Mononuclear cell (primary cell): Measurements from ENCODE around the gene SLC6A6. TPM values are rescaled to one million over a fixed set of nuclear protein-coding genes. Genes with fewer than 3 reads are reported as not detected.

Experiments used
- H3K27me3 ChIP-seq: 2 replicates; pipeline ENCODE4 v1.6.0; 2011; ENCODE audit warnings: low read length, control low read depth; ENCODE audit not compliant: insufficient read depth
- H3K4me1 ChIP-seq: 2 replicates; pipeline ENCODE4 v1.5.1; 2011; ENCODE audit warnings: mild to moderate bottlenecking, low read length, control low read depth; ENCODE audit not compliant: insufficient read depth
- H3K4me3 ChIP-seq: 2 replicates; pipeline ENCODE4 v1.5.1; 2011; ENCODE audit warnings: mild to moderate bottlenecking, low read length, moderate library complexity
- H3K9me3 ChIP-seq: 2 replicates; pipeline ENCODE4 v1.5.1; 2011; ENCODE audit warnings: low read depth, mild to moderate bottlenecking, control low read depth, low read length
- total RNA-seq: library from RNA; depleted of rRNA; stranded (reverse); fragments of >200 nt; gene quantifications from one replicate; pipeline ENCODE4 v1.2.3, GENCODE V29; 2012

Gene SLC6A6
- total RNA-seq, 1 donor = 53.7 TPM

DNA sequence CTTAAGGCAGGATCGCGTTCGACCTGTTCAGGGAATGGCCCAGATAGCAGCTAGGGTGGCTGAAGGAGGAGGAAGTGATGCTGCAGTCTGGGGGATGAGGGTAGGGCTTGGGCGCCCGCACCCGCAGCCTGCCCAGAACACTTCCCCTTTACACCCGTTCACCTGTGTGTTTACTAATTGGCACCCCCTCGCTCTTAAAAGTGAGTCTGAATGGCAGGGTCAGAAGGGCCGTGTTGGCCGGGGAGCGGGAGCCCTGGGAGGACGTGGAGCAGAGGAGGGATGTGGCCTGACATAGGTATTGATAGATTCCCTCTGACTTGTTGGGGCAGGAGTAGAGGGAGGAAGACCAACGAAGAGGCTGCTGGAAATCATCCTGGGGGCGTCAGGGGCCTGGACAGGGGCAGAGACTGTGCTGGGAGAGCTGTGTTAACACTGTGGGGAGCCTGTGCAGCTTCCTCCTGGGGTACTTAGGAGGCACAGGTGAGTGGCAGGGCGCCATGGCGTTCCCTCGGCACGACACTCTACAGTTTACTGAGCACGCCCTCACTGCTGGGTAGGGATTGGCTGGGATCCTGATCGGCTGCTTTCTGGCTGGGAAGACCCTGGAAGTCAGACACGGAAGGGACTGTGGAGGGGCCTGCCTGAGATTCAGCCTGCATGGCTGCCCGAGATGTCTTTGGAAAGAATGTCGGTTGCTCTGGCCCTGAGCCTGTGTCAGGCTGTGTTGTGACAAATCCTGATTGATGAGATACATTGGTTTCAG, 51.7 kb downstream of the SLC6A6 start:
- H3K4me3 ChIP-seq = no peak overlapping the region
- no peaks in the 10 kb centered on the region for H3K27me3 ChIP-seq

DNA sequence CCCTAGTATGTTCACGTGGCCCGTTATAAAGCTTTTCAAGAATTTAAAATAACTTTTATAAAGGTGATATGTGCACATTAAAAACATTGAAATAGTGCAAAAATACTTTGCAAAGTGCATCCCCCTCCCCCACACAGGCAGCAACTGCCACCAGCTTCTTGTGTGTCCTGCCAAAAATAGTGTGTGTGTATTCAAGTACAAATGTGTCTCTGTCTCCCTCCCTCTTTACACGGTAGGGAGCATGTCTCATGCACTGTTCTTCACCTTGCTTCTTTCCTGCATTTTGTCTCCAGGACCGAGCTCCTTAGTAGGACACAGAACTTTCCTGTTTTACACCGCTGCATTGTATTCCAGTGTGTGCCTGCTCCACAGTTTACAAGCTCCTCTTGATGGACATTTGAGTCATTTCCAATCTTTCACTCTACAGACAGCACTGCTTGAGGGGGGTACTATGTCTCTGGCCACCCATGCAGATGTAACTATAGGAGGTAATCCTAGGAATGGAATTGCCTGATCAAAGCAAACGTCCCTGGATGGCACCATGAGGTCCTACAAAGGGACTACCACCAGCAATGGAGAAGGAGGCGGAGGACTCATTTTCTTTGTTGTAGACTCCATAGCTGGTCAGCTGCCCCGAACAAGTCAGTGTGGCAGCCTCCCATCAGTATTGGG, 52.4 kb downstream of the SLC6A6 start:
- Histone ChIP-seq H3K4me1 (peaks cover 4% of the 10 kb centered on the region), H3K9me3 (no peaks in the 10 kb centered on the region), H3K27me3 (no peaks in the 10 kb centered on the region), H3K4me3 (no peak overlapping the region)

More for the DNA sequence above, 51.7 kb downstream of the SLC6A6 start:
- H3K9me3 ChIP-seq = no peaks in the 10 kb centered on the region
- H3K4me1 ChIP-seq = peaks cover 4% of the 10 kb centered on the region

DNA sequence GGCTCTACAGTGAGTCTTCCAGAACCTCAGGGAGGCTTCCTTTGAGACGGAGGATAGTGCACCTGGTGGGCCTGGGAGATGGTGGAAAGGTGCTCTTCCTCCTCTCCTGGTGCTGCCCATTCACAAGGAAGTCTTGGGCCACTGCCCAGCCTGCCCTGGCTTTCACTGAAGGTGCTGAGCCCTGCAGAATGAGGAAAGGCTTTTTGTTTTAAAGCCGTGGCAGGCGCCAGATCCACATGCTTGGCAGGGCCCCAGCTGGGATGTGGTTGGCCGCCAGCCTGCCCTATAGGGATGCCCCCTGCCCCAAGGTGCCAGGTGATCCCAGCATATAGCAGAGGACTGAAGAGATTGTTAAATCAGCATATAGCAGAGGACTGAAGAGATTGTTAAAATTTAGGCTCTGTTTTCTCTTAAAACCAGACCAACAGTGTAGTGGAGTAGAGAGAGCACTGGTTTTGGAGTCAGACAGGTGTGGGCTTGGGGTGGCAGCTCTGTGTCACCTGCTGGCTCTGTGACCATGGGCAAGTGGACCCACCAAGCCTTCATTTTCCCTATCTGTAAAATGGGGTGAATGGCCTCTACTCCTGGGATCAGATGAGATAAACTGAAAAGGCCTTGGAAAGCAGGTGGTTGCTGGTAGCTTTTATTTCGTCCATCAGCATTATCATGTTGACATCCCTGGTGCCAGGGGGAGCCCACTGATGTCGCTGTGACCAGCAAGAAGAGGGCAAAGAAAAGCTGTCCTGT, 53.3 kb downstream of the SLC6A6 start:
- Histone ChIP-seq H3K9me3 (no peaks in the 10 kb centered on the region), H3K4me3 (no peak overlapping the region), H3K4me1 (peaks cover 4% of the 10 kb centered on the region), H3K27me3 (no peaks in the 10 kb centered on the region)

DNA sequence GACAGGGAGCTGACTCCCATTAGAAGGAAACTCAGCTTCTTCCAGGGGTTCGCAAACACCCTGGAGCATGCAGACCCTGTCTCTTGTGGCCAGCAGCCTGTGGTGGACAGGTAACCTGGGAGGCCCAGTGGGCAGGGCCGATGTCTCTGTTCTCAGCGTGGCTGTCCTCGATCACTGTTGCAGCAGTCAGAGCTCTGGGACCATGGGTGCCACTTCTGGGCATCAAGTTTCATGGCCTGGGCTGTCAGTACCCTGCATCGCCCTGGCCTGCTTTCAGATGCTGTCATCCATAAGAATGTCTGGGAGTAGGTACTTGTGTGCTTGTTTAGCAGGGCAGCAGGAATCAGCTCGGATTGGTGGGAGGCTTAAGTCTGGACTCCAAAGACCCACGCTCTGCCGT, 54.4 kb downstream of the SLC6A6 start:
- no peak overlapping the region for H3K4me3 ChIP-seq

DNA sequence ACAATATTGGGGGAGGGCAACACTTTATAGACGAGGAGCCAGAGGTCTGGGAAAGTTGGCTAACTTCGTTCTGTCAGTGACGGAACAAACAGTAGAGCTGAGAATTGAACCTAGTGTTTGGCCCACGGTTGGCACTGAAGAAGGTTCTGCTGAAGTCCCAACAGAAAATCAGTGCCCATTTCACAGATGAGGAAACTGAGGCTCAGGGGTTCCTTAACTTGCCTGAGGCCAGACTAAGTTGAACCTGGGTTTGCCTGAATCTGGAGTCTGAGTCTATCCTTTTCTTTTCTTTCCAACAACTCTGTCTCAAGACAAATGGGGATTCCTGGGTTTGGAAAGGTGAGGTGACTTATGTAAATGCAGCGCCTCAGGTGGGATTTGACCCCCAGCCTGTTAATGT, 55.1 kb downstream of the SLC6A6 start:
- Histone ChIP-seq H3K4me3 (no peak overlapping the region), H3K27me3 (no peaks in the 10 kb centered on the region), H3K4me1 (peaks cover 4% of the 10 kb centered on the region), H3K9me3 (no peaks in the 10 kb centered on the region)

More for the DNA sequence above, 54.4 kb downstream of the SLC6A6 start:
- Histone ChIP-seq H3K27me3 (no peaks in the 10 kb centered on the region), H3K9me3 (no peaks in the 10 kb centered on the region), H3K4me1 (peaks cover 4% of the 10 kb centered on the region)

DNA sequence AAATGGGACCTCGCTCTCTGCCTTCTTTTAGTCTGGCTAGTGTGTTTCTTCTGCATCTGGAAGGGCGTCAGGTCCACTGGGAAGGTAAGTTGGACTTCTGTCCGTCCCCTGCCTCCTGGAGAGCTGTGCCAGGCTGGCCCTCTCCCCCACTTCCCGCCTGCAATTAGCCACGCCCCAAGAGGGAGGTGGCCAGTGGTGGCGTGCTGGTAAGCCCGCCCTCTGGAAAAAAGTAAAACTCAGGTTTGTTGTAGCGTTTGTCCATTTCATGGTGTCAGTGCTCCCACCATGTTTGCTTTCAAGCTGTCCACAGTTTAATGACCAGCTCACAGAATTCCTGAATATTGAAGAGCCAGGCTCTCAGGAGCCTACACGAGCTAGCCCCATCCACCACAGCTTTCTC, 55.6 kb downstream of the SLC6A6 start:
- Histone ChIP-seq H3K9me3 (no peaks in the 10 kb centered on the region), H3K4me1 (peaks cover 4% of the 10 kb centered on the region), H3K4me3 (no peak overlapping the region), H3K27me3 (no peaks in the 10 kb centered on the region)

DNA sequence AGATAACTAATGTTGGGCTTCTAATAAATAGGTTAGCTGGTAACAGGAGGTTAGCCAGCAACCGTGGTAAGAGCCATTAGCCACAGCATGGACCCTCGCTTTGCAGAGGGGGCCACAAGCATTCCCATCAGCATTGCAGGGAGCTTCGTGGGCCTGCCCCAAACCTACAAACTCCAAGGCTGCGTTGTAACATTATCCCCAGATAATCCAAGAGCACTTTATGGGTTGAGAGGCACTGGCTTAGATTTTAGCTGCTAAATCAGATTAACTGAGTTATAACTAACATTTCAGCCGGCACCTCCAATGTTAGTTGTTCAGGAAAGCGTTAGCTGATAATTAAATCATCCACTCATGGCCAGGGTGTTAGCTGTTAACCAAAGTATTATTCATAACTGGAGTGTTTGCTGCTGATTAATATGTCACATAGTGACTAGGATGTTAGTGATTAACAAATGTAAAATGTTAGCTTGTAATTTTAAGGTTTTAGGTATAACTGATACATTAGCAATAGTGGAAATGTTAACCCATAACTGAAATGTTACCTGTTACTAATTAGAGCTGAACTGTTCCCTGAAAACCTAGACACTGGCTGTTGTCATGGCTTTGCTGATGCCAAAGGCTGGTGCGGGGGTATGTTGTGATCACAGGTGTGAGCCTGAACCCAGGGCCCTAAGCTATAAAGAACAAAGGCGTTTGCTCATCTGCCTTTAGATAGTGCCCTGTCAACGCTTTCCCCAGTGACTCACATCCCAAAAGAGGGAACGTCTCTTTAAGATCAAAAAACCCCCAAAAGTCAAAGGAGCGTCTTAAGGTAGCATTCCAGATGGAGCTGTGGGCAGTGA, 56.2 kb downstream of the SLC6A6 start:
- no peaks in the 10 kb centered on the region for H3K9me3 ChIP-seq
- no peak overlapping the region for H3K4me3 ChIP-seq
- H3K27me3 ChIP-seq = no peaks in the 10 kb centered on the region
- H3K4me1 ChIP-seq = peaks cover 4% of the 10 kb centered on the region

DNA sequence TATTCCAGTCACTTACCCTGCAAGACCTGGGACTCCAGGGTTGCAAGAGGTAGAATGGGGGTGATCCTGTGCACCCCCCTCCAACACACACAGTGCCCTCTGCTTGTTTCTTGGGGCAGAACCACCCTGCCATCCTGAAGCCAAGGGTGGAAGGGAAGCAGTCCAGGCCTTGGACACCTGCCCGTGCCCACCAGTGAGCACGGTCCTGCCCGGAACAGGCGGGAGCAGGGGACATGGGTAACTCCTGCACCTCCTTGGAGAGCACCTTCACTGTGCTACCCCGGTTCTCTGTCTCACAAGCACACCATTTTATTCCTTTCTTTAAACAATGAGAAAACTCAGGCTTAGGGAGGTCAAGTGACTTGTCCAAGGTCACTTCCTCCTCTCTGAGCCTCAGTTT, 57.0 kb downstream of the SLC6A6 start:
- Histone ChIP-seq H3K27me3 (no peaks in the 10 kb centered on the region), H3K4me3 (no peak overlapping the region), H3K4me1 (no peaks in the 10 kb centered on the region)

DNA sequence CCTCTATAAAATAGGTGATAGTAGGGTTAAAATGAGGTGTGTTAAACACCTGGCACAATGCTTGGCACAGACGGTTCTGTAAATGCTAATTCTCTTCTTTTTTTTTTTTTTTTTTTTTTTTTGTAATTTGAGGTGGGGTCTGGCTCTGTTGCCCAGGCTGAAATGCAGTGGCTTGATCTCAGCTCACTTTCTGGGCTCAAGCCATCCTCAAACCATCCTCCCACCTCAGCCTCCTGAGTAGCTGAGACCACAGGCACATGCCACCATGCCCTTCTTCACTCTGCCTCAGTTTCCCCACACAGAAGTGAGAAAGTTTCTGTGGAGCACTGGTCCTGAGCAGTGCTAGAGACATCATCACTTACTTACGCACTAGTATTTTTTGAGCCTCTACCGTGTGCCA, 57.4 kb downstream of the SLC6A6 start:
- Histone ChIP-seq H3K4me3 (no peak overlapping the region), H3K9me3 (no peaks in the 10 kb centered on the region), H3K4me1 (no peaks in the 10 kb centered on the region), H3K27me3 (no peaks in the 10 kb centered on the region)

More for the DNA sequence above, 57.0 kb downstream of the SLC6A6 start:
- H3K9me3 ChIP-seq = no peaks in the 10 kb centered on the region

DNA sequence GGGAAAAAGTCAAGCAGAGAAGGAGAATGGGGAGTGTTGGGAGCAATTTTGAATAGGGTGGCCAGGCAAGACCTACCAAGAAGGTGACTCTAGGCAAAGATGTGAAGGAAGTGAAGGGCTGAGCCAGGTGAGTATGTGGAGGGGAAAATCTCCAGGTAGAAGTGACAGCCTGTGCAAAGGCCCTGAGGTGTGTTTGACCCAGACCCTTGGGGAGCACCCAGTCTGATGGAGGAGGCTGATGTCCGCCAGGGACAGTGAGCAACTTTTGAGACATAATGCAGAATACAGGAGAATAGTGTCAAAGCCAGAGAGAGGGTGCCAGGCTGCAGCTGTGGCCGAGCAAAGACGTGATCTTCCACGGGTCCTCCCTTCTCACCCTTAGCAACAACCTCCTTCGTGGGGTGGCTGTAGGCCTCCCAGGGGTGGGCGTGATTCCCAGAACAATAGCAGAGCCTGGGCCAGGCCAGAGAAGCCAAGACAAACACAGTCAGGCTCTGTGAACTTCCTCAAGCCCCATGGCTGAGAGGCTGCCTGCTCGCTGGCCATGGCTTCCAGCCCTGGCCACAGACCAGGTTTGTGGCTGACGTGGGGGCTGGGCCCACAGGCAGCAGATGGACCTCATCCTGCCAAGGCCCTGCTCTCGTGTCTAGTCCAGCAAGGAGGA, 58.1 kb downstream of the SLC6A6 start:
- Histone ChIP-seq H3K9me3 (no peaks in the 10 kb centered on the region), H3K4me1 (no peaks in the 10 kb centered on the region), H3K27me3 (no peaks in the 10 kb centered on the region), H3K4me3 (no peak overlapping the region)

DNA sequence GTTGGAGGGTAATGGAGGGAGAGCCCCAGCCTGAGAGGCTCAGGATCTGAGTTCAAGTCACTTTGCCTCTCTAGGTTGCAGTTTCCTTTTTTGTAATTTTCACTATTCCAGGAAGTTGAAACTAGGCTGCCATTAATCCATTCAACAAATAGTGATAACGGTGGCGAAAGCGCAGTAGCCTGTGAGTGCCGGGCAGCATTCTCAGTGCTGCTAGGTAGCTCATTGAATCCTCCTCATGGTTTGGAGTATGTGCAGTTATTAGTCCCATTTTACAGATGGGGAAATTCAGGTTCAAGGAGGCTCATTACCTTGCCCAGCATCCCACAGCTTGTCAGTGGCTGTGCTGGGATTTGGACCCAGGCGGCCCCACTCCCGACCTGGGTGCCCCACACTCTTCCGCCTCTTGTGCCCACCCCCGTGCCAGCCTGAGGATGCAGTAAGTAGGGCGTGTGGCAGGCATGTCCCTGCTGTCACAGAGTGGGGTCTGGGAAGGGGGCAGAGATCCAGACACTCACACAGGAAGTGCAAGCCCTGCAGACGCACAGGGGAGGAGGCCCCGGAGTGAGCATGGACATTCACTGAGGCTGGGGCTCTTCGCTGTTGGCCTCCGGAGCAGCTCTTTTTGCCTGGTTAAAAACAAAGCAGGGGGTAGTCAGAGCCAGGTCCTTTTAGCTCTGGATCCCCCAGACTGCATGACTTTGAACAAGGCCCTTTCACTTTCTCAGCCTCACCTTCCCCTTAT, 58.8 kb downstream of the SLC6A6 start:
- H3K9me3 ChIP-seq = no peaks in the 10 kb centered on the region

DNA sequence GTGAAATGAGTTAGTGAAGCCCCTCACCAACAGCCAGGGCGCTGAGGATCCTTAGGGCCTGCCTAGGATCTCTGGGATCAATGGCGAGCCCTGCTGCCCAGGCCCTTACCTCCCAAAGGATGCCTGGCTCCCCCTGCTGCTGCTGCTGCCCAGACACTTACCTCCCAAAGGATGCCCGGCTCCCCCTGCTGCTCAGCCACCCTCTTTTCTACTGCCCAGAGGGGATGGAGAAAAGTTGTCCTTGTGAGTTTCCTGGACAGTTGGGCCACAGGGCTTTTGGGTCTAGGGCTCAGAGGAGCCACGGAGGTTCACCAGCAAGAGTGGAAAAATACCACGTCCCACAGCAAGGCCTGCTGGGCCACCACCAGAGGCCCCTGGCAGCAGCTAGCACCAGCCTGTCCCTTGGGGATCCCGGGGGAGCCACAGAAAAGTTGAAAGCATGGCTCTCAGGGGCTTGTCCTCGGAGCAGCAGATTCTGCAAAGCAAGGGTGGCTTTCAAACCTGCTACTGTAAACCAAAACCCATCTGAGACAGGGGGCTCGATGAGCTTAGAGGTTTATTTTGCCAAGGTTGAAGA, 59.4 kb downstream of the SLC6A6 start:
- Histone ChIP-seq H3K4me3 (no peak overlapping the region), H3K27me3 (no peaks in the 10 kb centered on the region), H3K4me1 (no peaks in the 10 kb centered on the region), H3K9me3 (no peaks in the 10 kb centered on the region)

More for the DNA sequence above, 58.8 kb downstream of the SLC6A6 start:
- no peak overlapping the region for H3K4me3 ChIP-seq
- H3K27me3 ChIP-seq = no peaks in the 10 kb centered on the region
- no peaks in the 10 kb centered on the region for H3K4me1 ChIP-seq

DNA sequence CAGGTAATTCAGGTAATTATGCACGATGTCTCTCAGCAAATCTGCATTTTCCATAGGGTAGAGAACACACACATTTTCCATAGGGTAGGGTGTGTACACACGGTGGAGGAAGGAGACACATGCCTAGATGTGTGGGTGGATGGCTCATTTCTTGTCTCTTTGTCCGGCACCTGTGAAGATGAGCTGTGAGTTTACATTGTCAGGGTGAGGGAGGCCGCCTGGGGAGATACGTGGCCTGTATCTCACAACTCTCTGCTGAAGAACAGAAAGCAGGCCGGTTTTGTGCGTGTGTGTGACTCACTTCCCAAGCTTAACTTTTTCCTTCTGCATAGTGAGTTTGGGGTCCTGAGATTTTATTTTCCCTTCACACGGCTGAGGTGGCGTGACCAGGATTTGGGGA, 60.3 kb downstream of the SLC6A6 start:
- no peak overlapping the region for H3K4me3 ChIP-seq
- H3K9me3 ChIP-seq = no peaks in the 10 kb centered on the region

More for the DNA sequence above, 60.3 kb downstream of the SLC6A6 start:
- no peaks in the 10 kb centered on the region for H3K27me3 ChIP-seq
- no peaks in the 10 kb centered on the region for H3K4me1 ChIP-seq
